Measurements from ENCODE around the gene RAI14.

Gene RAI14

DNA sequence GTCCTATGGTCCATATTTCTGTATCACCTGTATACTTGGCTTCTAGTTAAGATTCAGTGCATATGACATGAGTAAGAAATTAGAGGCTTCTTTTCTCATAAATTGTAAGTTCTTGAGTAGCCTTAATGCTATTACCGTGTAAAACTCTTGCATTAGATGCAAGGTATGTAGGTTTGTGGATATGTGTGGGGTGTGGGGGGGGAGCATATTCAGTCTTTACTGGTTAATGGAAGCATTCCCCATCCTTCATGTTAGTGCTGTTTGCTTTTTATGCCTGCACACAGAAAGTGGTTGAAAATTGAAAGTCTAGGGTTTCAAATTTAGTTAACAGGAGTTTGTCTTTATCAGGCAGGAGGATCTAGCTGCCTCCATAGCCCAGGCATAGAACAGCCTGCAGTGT is 16.1 kb downstream of the RAI14 start:
- no peak for DNase-seq
- in situ Hi-C loops (cut with MboI; ENCODE audit: low pct_unique_long_range_greater_than_20kb, low sequenced_read_pairs): no loop called here

DNA sequence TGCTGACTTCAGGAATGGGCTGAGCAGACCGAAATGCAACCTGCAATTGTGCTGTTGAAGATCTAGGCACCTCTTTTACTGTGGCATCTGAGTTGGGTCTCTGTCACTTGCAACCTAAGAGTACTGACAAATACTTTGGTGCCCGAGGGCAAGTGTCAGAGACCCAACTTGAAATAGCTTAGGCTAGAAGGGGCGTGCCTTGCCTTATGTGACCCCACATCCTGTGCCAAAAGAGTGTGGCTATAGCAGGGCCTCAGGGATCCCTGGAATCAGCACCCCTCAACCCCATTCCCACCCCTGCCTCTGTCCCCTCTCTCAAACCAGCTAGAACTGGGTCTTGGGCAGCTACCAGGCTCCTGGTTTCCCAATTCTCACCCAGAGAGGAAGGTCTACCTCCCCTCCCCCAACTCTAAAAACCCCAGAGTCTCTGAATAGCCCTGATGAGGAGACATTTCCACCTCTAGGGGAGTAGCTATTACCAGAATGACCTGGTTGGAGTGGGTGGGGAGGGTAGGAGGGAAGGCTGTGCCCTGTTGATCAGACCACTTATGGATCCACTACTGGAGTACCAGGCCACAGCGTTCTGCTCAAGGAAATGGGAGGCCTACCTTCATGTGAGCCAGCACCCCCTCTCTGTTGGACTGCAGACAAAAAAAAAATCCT is 17.5 kb downstream of the RAI14 start:
- no peak for DNase-seq
- in situ Hi-C loops (cut with MboI; ENCODE audit: low pct_unique_long_range_greater_than_20kb, low sequenced_read_pairs): no loop called here

DNA sequence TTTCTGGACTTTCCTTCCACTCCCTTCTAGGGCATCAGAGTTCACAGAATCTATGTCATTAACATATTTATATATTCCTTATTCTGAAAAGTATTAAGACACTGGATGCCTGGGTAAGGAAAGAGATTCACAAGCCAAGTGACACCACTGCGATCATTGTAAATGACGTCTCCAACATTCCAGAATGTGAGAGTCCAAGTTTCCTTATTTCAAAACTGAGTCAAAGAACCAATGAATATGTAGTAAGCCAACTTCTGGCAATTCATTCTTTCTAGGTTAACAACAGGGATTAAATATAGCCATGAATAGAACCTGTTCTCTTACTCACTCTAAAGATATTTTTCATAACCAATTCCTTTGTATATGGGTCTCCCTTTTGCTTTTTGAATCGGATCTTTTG is 18.1 kb downstream of the RAI14 start:
- in situ Hi-C loops (cut with MboI; ENCODE audit: low pct_unique_long_range_greater_than_20kb, low sequenced_read_pairs): no loop called here
- DNase-seq: no peak

DNA sequence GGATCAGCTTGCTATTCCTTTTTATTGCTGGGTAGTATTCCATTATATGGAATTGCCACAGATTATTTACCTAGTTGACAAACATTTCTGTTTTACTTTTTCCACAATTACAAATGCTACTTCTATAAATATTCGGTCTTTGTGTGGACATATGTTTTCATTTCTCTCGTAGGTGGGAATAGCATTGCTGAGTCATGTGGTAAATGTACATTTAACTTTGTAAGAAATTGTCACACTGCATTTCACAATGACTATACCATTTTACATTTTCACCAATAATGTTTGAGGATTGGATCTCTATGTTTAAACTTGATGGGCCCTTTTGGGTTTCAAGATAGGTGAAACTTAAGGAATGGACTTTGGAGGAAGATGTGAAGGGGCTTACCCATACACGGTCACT is 19.7 kb downstream of the RAI14 start:
- in situ Hi-C loops (cut with MboI; ENCODE audit: low pct_unique_long_range_greater_than_20kb, low sequenced_read_pairs): no loop called here
- DNase-seq: no peak

DNA sequence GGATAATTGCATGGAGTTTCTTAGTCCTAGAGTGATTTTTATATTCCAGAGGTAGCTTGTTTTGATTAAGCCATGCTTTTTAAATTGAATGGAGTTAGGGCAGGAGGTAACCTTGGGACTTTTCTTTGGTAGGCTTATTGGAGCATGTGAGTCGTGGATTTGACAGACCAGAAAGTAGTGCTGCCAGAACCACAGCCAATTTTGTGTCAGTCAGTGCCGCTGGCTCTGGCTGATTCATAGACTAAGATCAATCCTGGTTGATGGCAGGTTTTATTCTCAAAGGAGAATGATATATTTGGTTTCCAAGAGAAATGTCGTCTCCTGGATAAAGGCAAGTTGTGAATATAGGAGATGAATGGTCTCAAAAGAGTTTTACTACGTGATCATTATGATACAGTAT is 20.3 kb downstream of the RAI14 start:
- in situ Hi-C loops (cut with MboI; ENCODE audit: low pct_unique_long_range_greater_than_20kb, low sequenced_read_pairs): no loop called here
- no peak for DNase-seq

DNA sequence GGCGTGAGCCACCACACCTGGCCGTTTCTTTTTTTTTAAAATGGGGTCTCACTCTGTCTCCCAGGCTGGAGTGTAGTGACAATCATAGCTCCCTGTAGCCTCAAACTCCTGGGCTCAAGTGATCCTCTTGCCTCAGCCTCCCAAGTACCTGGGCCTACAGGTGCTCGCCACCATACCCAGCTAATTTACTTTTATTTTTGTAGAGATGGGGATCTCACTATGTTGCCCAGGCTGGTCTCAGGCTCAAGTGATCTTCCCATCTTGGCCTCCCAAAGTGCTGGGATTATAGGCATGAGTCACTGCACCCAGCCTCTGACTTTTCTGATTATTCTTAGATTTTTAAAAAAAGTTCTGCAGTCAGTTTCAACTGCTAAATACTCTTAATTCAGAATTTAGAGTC is 21.3 kb downstream of the RAI14 start:
- in situ Hi-C loops (cut with MboI; ENCODE audit: low pct_unique_long_range_greater_than_20kb, low sequenced_read_pairs): no loop called here
- DNase-seq: no peak

DNA sequence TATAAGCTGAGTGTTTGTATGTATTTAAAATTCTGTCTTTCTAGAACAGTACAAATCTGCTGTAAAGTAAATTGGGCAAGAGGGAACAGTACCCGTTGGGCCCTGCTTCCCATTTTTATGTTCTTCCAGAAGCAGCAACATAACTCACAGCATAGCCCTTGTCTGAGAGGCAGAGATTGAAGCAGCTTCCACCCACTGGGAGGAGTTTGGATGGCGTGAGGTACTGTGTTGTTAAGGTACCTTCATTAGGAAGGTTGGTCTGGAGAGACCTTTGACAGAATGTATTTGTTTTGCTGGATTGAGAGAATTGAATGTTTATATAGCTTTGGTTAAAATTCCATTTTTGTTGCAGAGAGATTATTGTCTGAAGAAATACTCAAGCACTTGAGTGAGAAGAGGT is 24.8 kb downstream of the RAI14 start:
- DNase-seq: no peak
- in situ Hi-C loops (cut with MboI; ENCODE audit: low pct_unique_long_range_greater_than_20kb, low sequenced_read_pairs): no loop called here

DNA sequence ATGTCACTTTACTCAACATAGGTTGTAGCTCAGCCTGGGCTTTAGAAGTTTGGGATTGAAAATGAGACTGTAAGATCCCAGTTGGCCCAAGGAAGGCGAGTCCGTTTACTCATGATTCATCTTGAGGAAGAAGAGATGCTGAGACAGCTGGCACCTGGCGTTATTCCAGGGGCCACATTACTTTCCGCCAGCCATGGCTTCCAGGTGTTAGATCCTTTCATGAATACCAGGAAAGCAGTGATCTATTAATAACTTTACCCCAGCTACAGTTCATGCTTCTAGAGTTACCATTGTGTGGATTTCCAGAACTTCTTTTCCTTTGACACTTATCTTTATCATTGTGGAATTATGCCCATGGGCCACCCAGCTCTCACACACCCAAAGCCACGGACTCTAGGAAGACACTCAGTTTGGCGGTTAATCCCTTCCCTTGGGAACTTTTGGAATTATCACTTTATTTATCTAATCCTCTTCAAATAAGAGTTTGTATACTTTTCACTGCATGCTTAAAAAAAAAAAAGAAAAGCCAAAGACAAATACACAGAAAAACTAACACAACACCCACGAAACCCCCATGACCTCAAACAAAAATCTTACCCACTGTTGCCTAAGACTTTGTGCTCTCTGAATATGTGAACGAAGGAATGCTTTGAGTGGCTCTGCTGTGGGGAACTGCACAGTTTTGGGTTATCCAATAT is 26.9 kb downstream of the RAI14 start:
- no peak for DNase-seq
- in situ Hi-C loops (cut with MboI; ENCODE audit: low pct_unique_long_range_greater_than_20kb, low sequenced_read_pairs): no loop called here

DNA sequence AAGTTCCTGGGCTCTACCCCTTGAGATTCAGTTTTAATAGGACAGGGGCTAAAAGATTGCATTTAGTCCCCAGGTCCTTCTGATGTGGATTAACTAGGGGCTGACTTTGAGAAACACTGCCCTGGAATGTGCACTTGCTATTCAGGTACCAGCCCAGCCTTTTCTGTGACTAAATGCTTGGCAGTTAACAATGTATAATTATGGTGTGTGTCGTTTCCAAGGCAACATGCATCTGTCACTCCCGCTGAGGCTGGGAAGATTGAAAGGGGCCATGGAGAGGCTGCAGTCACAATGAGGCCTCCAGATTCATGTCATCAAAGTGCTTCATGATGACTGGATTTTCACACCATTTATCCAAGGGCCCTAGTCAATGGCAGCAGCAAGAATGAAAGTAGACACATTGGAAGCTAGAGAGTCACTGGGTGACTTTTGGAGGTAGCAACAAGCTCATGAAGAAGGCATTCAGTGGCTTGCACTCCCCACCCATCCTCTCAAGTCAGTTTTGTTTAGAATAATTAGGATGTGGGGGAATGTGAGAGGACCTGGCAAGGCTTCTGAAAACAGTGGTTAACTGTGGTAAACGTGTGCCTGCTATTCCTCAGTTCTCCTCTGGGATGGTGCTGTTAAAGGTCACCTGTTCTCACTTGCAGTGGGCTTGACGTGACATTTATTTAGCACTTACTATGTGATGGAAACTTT is 28.3 kb downstream of the RAI14 start:
- DNase-seq: no peak
- in situ Hi-C loops (cut with MboI; ENCODE audit: low pct_unique_long_range_greater_than_20kb, low sequenced_read_pairs): no loop called here

DNA sequence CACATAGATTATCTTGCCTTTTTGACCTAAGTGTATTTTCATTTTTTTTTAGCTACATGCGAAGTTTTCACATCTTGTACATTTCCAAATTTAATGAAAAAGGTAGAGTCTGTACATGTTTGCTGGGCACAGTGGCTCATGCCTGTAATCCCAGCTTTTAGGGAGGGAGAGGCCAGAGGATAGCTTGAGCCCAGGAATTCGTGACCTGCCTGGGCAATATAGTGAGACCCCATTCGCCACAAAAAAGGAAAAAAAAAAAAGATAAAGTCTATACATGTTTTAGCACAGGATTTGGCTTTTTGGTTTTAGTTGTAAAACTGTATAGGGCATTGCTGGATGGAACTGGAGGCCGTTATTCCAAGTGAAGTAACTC is 28.8 kb downstream of the RAI14 start:
- no peak for DNase-seq
- in situ Hi-C loops (cut with MboI; ENCODE audit: low pct_unique_long_range_greater_than_20kb, low sequenced_read_pairs): no loop called here

DNA sequence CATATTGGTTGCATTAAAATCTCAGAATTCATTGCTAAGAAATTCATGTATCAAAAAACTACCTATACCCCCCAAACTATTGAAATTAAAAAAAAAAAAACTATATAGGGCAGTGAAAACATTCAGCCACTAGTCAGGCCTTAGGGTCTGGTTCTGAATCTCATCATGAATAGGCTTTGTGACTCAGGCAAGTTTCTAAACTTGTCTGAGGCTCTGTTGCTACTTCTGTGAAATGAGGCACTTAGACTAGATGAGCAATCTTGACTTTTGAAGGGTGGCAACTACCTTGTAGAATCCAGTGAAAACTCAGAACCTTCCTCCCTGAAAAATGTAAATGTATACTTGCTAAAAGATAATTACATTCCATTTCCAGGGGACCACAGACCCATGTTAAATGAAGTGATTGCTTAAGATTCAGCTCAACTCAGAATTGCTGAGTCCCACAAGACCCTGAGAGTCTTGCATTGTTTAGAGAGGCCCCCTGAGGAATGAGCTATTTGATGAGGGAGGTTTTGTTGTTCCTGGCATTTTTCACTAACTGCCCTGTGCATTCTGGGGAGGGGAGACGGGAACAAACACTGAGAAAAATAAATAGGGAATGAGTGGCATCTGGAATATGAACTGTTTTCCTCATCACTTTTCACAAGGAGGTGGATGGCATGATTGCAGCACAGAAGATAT is 29.5 kb downstream of the RAI14 start:
- in situ Hi-C loops (cut with MboI; ENCODE audit: low pct_unique_long_range_greater_than_20kb, low sequenced_read_pairs): no loop called here

DNA sequence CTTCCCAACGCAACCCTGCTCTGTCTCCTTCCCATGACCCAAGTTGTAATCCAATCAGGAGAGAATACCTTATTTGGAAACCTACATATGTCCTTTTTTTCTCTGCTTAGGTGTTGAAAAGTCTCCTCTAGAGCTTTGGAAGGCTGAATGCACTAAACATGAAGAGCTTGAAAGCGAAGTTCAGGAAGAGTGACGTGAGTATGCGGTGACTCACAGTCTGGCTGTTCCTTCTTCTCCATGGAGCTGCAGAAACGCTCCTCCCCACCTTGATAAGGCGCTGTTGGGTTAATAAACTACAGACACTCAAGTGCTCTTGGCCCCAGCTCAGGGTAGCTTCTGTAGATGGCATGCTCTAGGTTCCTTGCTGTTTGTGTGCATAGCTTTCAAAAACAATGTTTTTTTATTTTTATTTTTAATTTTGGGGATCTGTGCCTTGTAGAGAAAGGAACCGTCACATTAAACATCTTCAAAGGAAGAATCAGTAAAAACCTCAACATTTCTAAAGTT is 30.7 kb downstream of the RAI14 start:
- in situ Hi-C loops (cut with MboI; ENCODE audit: low pct_unique_long_range_greater_than_20kb, low sequenced_read_pairs): no loop called here
- DNase-seq: no peak

More for the DNA sequence above, 29.5 kb downstream of the RAI14 start:
- DNase-seq: no peak

DNA sequence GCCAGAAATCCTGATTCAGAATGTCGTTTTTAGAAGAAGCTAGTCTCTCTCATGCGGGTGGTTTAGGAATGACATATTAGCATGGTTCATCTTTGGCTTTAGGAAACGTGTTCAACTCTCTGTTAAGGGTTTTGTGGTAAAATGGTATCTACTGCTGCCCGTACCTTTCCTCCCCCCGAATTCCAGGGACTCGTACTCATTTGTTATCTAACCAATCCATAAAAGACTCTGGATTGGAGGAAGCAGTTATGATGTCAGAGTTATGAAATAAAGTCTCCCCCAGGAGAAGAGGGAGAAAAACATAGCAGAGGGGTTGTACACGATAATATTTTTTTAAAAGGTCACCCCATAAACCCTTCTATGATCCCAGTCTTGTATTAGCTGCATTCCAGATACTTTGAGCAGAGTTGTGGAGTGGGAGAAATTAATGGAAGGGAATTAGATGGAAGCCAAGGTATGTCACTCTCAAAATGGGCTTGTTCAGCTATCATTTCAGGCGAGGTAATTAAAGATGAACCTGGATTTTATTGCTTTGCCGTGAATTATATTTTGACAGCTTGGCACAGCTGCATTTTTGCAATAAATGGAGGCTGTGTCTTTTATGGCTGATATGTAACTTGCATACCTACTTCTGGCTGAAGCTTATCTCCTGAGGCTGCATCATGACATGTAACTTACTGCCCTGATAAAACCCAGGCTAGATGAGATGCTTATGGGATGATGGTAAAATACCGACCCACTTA is 31.3 kb downstream of the RAI14 start:
- in situ Hi-C loops (cut with MboI; ENCODE audit: low pct_unique_long_range_greater_than_20kb, low sequenced_read_pairs): no loop called here
- no peak for DNase-seq

DNA sequence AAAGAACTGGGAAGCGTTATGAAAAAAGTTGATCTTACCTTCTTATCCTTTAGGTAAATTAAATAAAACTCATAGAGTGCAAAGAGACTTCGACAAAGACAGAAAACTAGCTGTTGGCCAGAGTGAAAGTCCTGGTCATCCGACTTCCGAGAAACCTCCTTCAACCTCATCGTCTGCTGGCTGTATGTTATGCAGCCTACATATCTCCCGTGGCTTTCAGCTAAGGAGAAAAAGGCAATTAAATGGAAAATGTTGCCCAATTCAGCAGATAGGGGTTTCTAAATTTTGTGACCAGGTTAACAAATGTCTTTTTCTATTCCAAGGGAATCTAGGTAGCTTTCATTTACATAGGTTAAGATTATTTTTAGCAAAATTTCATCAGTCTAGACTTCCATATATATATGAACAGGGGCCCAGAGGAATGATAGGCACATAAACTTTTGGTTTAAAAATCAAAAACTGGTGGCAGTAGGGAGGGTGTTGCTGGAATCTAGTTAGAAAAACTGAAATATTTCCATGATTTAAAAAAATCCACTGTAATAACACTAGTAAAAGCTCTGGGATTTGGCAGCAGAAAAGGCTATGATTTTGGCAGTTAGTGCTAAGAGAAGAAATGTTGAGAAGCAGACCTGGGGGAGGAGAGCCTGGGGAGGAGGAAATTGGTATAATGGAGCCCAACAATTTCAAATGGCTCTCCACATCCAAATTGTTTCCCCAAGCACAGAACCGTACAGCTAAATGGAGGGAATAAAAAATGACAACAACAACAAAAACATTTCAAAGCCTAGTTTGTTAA is 32.1 kb downstream of the RAI14 start:
- DNase-seq: no peak
- in situ Hi-C loops (cut with MboI; ENCODE audit: low pct_unique_long_range_greater_than_20kb, low sequenced_read_pairs): no loop called here

DNA sequence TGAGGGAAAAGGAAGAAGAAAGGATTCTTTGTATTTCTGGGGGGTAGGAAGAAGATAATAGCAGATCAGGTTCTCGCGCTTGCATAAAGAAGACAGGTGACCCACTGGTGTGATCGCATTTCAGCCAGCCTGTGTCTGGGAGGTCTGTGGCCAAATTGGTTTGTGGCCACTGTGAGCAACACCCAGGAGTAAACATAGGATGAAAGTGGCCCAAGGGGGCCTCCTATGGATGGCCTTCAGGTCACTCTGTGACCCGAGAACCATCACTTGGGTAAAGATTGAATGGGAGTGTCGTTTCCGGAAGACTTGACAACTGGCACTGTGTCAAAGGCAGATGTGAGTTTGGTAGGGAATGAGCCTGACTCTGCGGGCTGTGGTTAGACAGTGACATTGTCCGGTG is 34.2 kb downstream of the RAI14 start:
- in situ Hi-C loops (cut with MboI; ENCODE audit: low pct_unique_long_range_greater_than_20kb, low sequenced_read_pairs): no loop called here
- DNase-seq: no peak

DNA sequence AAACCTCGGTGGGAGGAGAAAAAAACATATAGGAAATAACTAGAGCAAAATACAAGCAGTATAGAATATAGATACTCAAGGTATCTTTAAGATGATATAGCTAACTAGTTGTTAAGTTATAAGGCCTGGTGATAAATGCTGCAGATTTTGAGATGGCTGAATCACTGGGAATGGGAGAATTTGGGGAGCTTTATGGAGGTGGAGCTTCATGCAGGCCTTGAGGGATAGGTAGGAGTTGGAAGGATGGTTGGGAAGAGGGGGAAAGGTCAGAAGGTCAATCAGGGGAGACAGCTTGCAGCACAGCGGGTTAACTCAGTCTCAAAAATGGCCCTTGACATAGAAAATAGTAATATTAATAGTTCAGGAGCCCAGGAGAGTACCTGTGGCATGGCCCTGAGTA is 34.8 kb downstream of the RAI14 start:
- no peak for DNase-seq
- in situ Hi-C loops (cut with MboI; ENCODE audit: low pct_unique_long_range_greater_than_20kb, low sequenced_read_pairs): no loop called here

DNA sequence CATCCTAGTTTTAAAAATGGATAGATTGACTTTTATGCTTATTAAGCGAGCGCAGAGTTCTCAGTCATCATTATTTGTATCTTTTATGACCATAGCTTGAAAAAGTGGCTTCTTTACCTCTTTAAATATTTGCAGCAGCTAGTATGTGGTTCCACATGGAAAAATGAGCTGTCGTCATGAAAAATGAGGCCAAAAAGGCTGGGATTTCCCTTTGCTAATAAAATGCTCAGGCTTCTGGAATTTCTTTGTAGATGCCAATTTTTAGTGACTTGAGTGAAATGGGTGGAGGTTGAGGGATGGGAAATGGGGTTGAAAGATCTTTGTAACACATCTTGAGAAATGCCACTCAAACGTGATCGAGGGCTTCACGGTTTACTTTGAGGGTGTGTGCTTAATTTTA is 35.2 kb downstream of the RAI14 start:
- in situ Hi-C loops (cut with MboI; ENCODE audit: low pct_unique_long_range_greater_than_20kb, low sequenced_read_pairs): no loop called here

DNA sequence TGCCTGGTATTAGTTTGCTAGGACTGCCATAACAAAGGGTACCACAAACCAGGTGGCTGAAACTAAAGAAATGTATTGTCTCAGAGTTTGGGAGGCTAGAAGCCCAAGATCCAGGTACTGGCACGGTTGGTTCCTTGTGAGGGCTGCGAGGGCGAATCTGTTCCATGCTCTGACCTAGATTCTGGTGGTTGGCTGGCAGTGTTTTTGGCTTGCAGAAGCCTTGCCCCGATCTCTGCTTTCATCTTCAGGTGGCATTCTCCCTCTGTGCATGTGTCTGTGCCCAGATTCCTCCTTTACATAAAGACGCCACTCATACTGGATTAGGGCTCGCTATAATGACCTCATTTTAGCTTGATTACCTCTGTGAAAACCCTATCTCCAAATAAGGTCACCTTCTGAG is 36.7 kb downstream of the RAI14 start:
- DNase-seq: no peak
- in situ Hi-C loops (cut with MboI; ENCODE audit: low pct_unique_long_range_greater_than_20kb, low sequenced_read_pairs): no loop called here

More for the DNA sequence above, 35.2 kb downstream of the RAI14 start:
- DNase-seq: no peak
